HEK293 (cell line): ENCODE results near the gene YPEL1.

Experiments
- CTCF ChIA-PET: fragments of 350-600 bp; formaldehyde crosslinking; extraction: SDS; loops from one replicate; lab custom pipeline; 2021; ENCODE audit warnings: antibody characterized with exemption; lab: Yijun Ruan, JAX
- POLR2A ChIA-PET: fragments of 300-600 bp; formaldehyde crosslinking; extraction: SDS; loops from one replicate; lab custom pipeline; 2020; ENCODE audit warnings: antibody characterized with exemption, inconsistent platforms; lab: Yijun Ruan, JAX
- H3K27ac ChIP-seq: fragments of 200-500 bp; sonication (Bioruptor generic); 2 replicates; pipeline ENCODE4 v1.5.1; 2014; ENCODE audit warnings: low read depth, low read length, control low read depth, inconsistent platforms; ENCODE audit errors: extremely low read depth
- H3K36me3 ChIP-seq, 2 experiments: fragments of 200-500 bp in 1 of 2; sonication (Bioruptor generic) in 1 of 2; 1 replicate in 1 of 2; 2 replicates in 1 of 2; pipeline ENCODE4 v1.5.1; 2014 to 2017; ENCODE audit warnings: inconsistent platforms in 2 of 2, low read length in 2 of 2; ENCODE audit not compliant: control insufficient read depth in 2 of 2, insufficient read depth in 1 of 2
- H3K4me1 ChIP-seq: fragments of 200-500 bp; sonication (Bioruptor generic); 2 replicates; pipeline ENCODE4 v1.5.1; 2014; ENCODE audit warnings: mild to moderate bottlenecking, low read length, inconsistent platforms; ENCODE audit not compliant: control insufficient read depth, insufficient read depth
- H3K4me3 ChIP-seq: 2 replicates; pipeline ENCODE4 v1.5.1; 2011; ENCODE audit warnings: low read depth, mild to moderate bottlenecking, control low read depth, low read length, moderate library complexity
- H3K9me3 ChIP-seq: fragments of 200-500 bp; sonication (Bioruptor generic); 2 replicates; pipeline ENCODE4 v1.5.1; 2014; ENCODE audit warnings: low read depth, low read length, inconsistent platforms; ENCODE audit not compliant: control insufficient read depth, insufficient read depth
- EGR2 ChIP-seq: fragments of 450-650 bp; formaldehyde crosslinking; IDR thresholded peaks from 2 replicates; pipeline ENCODE4 v1.5.1; 2016; ENCODE audit warnings: low read depth, missing biosample characterization, missing genetic modification characterization
- KLF7 ChIP-seq: fragments of 450-650 bp; formaldehyde crosslinking; IDR thresholded peaks from 2 replicates; pipeline ENCODE4 v1.5.1; 2016; ENCODE audit warnings: missing biosample characterization, missing genetic modification characterization, borderline replicate concordance
- TRIM28 ChIP-seq: IDR thresholded peaks from 2 replicates; pipeline ENCODE4 v1.6.1; 2011; ENCODE audit warnings: low read length, control low read depth, borderline replicate concordance
- YY2 ChIP-seq: fragments of 450-650 bp; formaldehyde crosslinking; IDR thresholded peaks from 2 replicates; pipeline ENCODE4 v1.5.1; 2016; ENCODE audit warnings: missing biosample characterization, missing genetic modification characterization
- ZBTB8A ChIP-seq: fragments of 450-650 bp; formaldehyde crosslinking; IDR thresholded peaks from 2 replicates; pipeline ENCODE4 v1.5.1; 2016; ENCODE audit warnings: missing biosample characterization, missing genetic modification characterization
- ZFP69B ChIP-seq: fragments of 450-650 bp; formaldehyde crosslinking; IDR thresholded peaks from 2 replicates; pipeline ENCODE4 v1.5.1; 2016; ENCODE audit warnings: missing biosample characterization, missing genetic modification characterization
- ZNF155 ChIP-seq: fragments of 450-650 bp; formaldehyde crosslinking; IDR thresholded peaks from 2 replicates; pipeline ENCODE4 v1.5.1; 2016; ENCODE audit warnings: missing biosample characterization, missing genetic modification characterization
- ZNF184 ChIP-seq: fragments of 450-650 bp; IDR thresholded peaks from 2 replicates; pipeline ENCODE4 v1.5.1; 2018; ENCODE audit warnings: missing biosample characterization, mild to moderate bottlenecking, missing genetic modification characterization
- ZNF23 ChIP-seq: fragments of 450-650 bp; formaldehyde crosslinking; IDR thresholded peaks from 2 replicates; pipeline ENCODE4 v1.5.1; 2016; ENCODE audit warnings: missing biosample characterization, missing genetic modification characterization, borderline replicate concordance
- ZNF274 ChIP-seq, 2 experiments: fragments of 200-500 bp in 1 of 2; fragments of 450-650 bp in 1 of 2; sonication (Bioruptor generic) in 1 of 2; formaldehyde crosslinking in 1 of 2; IDR thresholded peaks; 2 replicates each; pipeline versions ENCODE4 v1.5.1 to v1.6.1; 2014 to 2016; ENCODE audit warnings: borderline replicate concordance in 1 of 2, inconsistent platforms in 1 of 2, low read length in 1 of 2, missing biosample characterization in 1 of 2, missing genetic modification characterization in 1 of 2
- ZNF341 ChIP-seq: fragments of 450-650 bp; formaldehyde crosslinking; IDR thresholded peaks from 2 replicates; pipeline ENCODE4; 2016; ENCODE audit warnings: low read depth, missing biosample characterization, missing genetic modification characterization
- ZNF423 ChIP-seq: fragments of 450-650 bp; formaldehyde crosslinking; IDR thresholded peaks from 2 replicates; pipeline ENCODE4 v1.5.1; 2016; ENCODE audit warnings: missing biosample characterization, missing genetic modification characterization
- ZNF501 ChIP-seq: fragments of 450-650 bp; formaldehyde crosslinking; IDR thresholded peaks from 2 replicates; pipeline ENCODE4 v1.5.1; 2016; ENCODE audit warnings: missing biosample characterization, missing genetic modification characterization
- ZNF707 ChIP-seq: fragments of 450-650 bp; formaldehyde crosslinking; IDR thresholded peaks from 2 replicates; pipeline ENCODE4 v1.5.1; 2016; ENCODE audit warnings: missing biosample characterization, missing genetic modification characterization
- ZNF747 ChIP-seq: fragments of 450-650 bp; formaldehyde crosslinking; IDR thresholded peaks from 2 replicates; pipeline ENCODE4 v1.5.1; 2016; ENCODE audit warnings: missing biosample characterization, missing genetic modification characterization
- ZNF843 ChIP-seq: fragments of 450-650 bp; formaldehyde crosslinking; IDR thresholded peaks from 2 replicates; pipeline ENCODE4 v1.5.1; 2016; ENCODE audit warnings: missing biosample characterization, missing genetic modification characterization
- ZSCAN23 ChIP-seq: fragments of 450-650 bp; formaldehyde crosslinking; IDR thresholded peaks from 2 replicates; pipeline ENCODE4 v1.5.1; 2016; ENCODE audit warnings: missing biosample characterization, missing genetic modification characterization
- TF ChIP-seq, protein P1 (sequence below): fragments of 450-650 bp; formaldehyde crosslinking; IDR thresholded peaks from 2 replicates; pipeline ENCODE4 v1.5.1; 2016; ENCODE audit warnings: missing biosample characterization, missing genetic modification characterization
- TF ChIP-seq, protein P2 (sequence below): fragments of 450-650 bp; formaldehyde crosslinking; IDR thresholded peaks from 2 replicates; pipeline ENCODE4 v1.5.1; 2016; ENCODE audit warnings: missing biosample characterization, missing genetic modification characterization, borderline replicate concordance
- TF ChIP-seq, protein P3 (sequence below): fragments of 450-650 bp; formaldehyde crosslinking; IDR thresholded peaks from 2 replicates; pipeline ENCODE4 v1.5.1; 2017; ENCODE audit warnings: missing biosample characterization, missing genetic modification characterization

YPEL1 gene

DNA sequence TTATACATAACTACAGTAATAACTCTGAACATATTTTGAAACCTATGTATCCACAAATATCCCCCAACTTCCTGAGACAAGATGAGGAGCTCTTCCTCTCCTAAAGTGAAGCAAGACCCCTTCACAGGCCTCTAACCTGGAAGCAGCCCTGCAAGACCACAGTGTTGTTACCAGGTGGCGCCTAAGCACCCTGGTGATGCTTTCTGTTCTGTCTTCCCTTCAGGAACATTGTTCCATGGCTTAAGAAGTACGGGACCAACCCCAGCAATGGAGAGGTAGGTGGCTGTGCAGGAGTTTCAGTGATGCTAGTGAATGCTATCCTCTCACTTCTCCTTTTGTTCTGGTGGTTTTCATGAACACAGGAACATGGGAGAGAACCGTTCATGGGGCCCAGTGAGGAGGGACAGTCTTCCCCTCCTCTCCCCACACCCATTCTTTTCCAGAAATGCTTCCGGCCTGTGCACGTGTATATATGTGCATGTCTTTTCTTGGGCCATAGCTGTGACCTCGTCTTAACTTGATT is 63.4 kb downstream of the YPEL1 start:
- no peak overlapping the region for H3K27ac ChIP-seq
- CTCF ChIA-PET = interaction anchor here (0.6 kb wide), 1 partner anchor 50 kb away, joined by 3 read pairs; no protein-coding TSS in a partner anchor
- TF ChIP-seq TRIM28 (no peak), ZNF501 (tag by site-specific recombination) (no peak), ZNF747 (tag by site-specific recombination) (no peak), ZNF184 (tag by site-specific recombination) (no peak)
- no peak overlapping the region for H3K4me3 ChIP-seq
- POLR2A ChIA-PET = no interaction called here
- peaks cover 4 to 64% of the 10 kb centered on the region in 2 experiments; a peak in 2 of 3 replicates for H3K36me3 ChIP-seq
- H3K9me3 ChIP-seq = no peaks in the 10 kb centered on the region
- H3K4me1 ChIP-seq = no peaks in the 10 kb centered on the region

DNA sequence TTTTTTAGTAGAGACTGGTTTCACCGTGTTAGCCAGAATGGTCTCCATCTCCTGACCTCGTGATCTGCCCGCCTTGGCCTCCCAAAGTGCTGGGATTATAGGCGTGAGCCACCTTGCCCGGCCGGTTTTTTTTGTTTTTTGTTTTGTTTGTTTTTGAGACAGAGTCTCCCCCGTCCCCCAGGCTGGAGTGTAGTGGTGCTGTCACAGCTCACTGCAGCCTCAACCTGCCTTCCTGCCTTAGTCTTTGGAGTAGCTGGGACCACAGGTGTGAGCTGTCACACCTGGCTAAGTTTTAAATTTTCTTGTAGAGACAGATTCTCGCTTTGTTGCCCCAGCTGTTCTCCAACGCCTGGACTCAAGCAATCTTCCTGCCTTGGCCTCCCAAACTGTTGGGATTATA is 66.6 kb downstream of the YPEL1 start:
- H3K4me3 ChIP-seq = no peak overlapping the region
- ChIA-PET CTCF (interaction anchor here (0.7 to 0.8 kb wide), 2 partner anchors 38 to 1923 kb away, joined by 3 to 5 read pairs; no protein-coding TSS in a partner anchor), POLR2A (no interaction called here)
- peaks cover 0 to 43% of the 10 kb centered on the region in 2 experiments; a peak in 2 of 3 replicates for H3K36me3 ChIP-seq
- no peaks in the 10 kb centered on the region for H3K9me3 ChIP-seq
- no peaks in the 10 kb centered on the region for H3K4me1 ChIP-seq
- no peak overlapping the region for H3K27ac ChIP-seq
- TF ChIP-seq KLF7 (tag by site-specific recombination) (no peak), ZNF23 (tag by site-specific recombination) (no peak), ZNF707 (tag by site-specific recombination) (no peak), ZNF341 (tag by site-specific recombination) (no peak), ZFP69B (tag by site-specific recombination) (no peak), ZSCAN23 (tag by site-specific recombination) (no peak), ZBTB8A (no peak), ZNF843 (tag by site-specific recombination) (no peak), EGR2 (tag by site-specific recombination) (no peak), YY2 (tag by site-specific recombination) (no peak), ZNF274 (IDR thresholded peaks at IDR 0.05; ENCODE audit: low read length) (no peak), ZNF274 (tag by site-specific recombination; IDR thresholded peaks at IDR 0.05; ENCODE audit: borderline replicate concordance) (no peak), ZNF155 (tag by site-specific recombination) (no peak), ZNF423 (tag by site-specific recombination) (no peak)
- TF ChIP-seq, protein P1, sequence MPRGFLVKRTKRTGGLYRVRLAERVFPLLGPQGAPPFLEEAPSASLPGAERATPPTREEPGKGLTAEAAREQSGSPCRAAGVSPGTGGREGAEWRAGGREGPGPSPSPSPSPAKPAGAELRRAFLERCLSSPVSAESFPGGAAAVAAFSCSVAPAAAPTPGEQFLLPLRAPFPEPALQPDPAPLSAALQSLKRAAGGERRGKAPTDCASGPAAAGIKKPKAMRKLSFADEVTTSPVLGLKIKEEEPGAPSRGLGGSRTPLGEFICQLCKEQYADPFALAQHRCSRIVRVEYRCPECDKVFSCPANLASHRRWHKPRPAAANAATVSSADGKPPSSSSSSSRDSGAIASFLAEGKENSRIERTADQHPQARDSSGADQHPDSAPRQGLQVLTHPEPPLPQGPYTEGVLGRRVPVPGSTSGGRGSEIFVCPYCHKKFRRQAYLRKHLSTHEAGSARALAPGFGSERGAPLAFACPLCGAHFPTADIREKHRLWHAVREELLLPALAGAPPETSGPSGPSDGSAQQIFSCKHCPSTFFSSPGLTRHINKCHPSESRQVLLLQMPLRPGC (tag by site-specific recombination) = no peak
- TF ChIP-seq, protein P2, sequence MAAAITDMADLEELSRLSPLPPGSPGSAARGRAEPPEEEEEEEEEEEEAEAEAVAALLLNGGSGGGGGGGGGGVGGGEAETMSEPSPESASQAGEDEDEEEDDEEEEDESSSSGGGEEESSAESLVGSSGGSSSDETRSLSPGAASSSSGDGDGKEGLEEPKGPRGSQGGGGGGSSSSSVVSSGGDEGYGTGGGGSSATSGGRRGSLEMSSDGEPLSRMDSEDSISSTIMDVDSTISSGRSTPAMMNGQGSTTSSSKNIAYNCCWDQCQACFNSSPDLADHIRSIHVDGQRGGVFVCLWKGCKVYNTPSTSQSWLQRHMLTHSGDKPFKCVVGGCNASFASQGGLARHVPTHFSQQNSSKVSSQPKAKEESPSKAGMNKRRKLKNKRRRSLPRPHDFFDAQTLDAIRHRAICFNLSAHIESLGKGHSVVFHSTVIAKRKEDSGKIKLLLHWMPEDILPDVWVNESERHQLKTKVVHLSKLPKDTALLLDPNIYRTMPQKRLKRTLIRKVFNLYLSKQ = no peak
- TF ChIP-seq, protein P3, sequence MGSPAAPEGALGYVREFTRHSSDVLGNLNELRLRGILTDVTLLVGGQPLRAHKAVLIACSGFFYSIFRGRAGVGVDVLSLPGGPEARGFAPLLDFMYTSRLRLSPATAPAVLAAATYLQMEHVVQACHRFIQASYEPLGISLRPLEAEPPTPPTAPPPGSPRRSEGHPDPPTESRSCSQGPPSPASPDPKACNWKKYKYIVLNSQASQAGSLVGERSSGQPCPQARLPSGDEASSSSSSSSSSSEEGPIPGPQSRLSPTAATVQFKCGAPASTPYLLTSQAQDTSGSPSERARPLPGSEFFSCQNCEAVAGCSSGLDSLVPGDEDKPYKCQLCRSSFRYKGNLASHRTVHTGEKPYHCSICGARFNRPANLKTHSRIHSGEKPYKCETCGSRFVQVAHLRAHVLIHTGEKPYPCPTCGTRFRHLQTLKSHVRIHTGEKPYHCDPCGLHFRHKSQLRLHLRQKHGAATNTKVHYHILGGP (tag by site-specific recombination) = no peak
